HEK293 (cell line): Measurements from ENCODE around the gene KREMEN1.
A peak's percentile ranks its signal among the peaks of the same experiment; 100 is the strongest.

Experiments
- CTCF ChIA-PET: fragments of 350-600 bp; formaldehyde crosslinking; extraction: SDS; loops from one replicate; lab custom pipeline; 2021; ENCODE audit warnings: antibody characterized with exemption; lab: Yijun Ruan, JAX
- POLR2A ChIA-PET: fragments of 300-600 bp; formaldehyde crosslinking; extraction: SDS; loops from one replicate; lab custom pipeline; 2020; ENCODE audit warnings: antibody characterized with exemption, inconsistent platforms; lab: Yijun Ruan, JAX
- H3K27ac ChIP-seq: fragments of 200-500 bp; sonication (Bioruptor generic); 2 replicates; pipeline ENCODE4 v1.5.1; 2014; ENCODE audit warnings: low read depth, low read length, control low read depth, inconsistent platforms; ENCODE audit errors: extremely low read depth
- H3K36me3 ChIP-seq, 2 experiments: fragments of 200-500 bp in 1 of 2; sonication (Bioruptor generic) in 1 of 2; 1 replicate in 1 of 2; 2 replicates in 1 of 2; pipeline ENCODE4 v1.5.1; 2014 to 2017; ENCODE audit warnings: inconsistent platforms in 2 of 2, low read length in 2 of 2; ENCODE audit not compliant: control insufficient read depth in 2 of 2, insufficient read depth in 1 of 2
- H3K4me1 ChIP-seq: fragments of 200-500 bp; sonication (Bioruptor generic); 2 replicates; pipeline ENCODE4 v1.5.1; 2014; ENCODE audit warnings: mild to moderate bottlenecking, low read length, inconsistent platforms; ENCODE audit not compliant: control insufficient read depth, insufficient read depth
- H3K4me3 ChIP-seq: 2 replicates; pipeline ENCODE4 v1.5.1; 2011; ENCODE audit warnings: low read depth, mild to moderate bottlenecking, control low read depth, low read length, moderate library complexity
- H3K9me3 ChIP-seq: fragments of 200-500 bp; sonication (Bioruptor generic); 2 replicates; pipeline ENCODE4 v1.5.1; 2014; ENCODE audit warnings: low read depth, low read length, inconsistent platforms; ENCODE audit not compliant: control insufficient read depth, insufficient read depth
- BCL11A ChIP-seq: fragments of 450-650 bp; formaldehyde crosslinking; IDR thresholded peaks from 2 replicates; pipeline ENCODE4 v1.5.1; 2016; ENCODE audit warnings: low read depth, missing biosample characterization, missing genetic modification characterization
- BCL11B ChIP-seq: fragments of 450-650 bp; formaldehyde crosslinking; IDR thresholded peaks from 2 replicates; pipeline ENCODE4 v1.5.1; 2016; ENCODE audit warnings: low read depth, missing biosample characterization, missing genetic modification characterization
- EGR2 ChIP-seq: fragments of 450-650 bp; formaldehyde crosslinking; IDR thresholded peaks from 2 replicates; pipeline ENCODE4 v1.5.1; 2016; ENCODE audit warnings: low read depth, missing biosample characterization, missing genetic modification characterization
- GLIS1 ChIP-seq: fragments of 450-650 bp; formaldehyde crosslinking; IDR thresholded peaks from 2 replicates; pipeline ENCODE4 v1.5.1; 2016; ENCODE audit warnings: missing biosample characterization, missing genetic modification characterization
- GLIS2 ChIP-seq: fragments of 450-650 bp; formaldehyde crosslinking; IDR thresholded peaks from 2 replicates; pipeline ENCODE4 v1.5.1; 2016; ENCODE audit warnings: missing biosample characterization, missing genetic modification characterization
- IKZF3 ChIP-seq: fragments of 450-650 bp; IDR thresholded peaks from 2 replicates; pipeline ENCODE4 v1.5.0; 2018; ENCODE audit warnings: missing biosample characterization, mild to moderate bottlenecking, missing genetic modification characterization, moderate library complexity
- KLF10 ChIP-seq: fragments of 450-650 bp; IDR thresholded peaks from 2 replicates; pipeline ENCODE4 v1.5.1; 2018; ENCODE audit warnings: missing biosample characterization, mild to moderate bottlenecking, missing genetic modification characterization
- KLF9 ChIP-seq: fragments of 450-650 bp; formaldehyde crosslinking; IDR thresholded peaks from 2 replicates; pipeline ENCODE4 v1.5.1; 2016; ENCODE audit warnings: missing biosample characterization, missing genetic modification characterization, low read depth
- MYNN ChIP-seq: fragments of 450-650 bp; formaldehyde crosslinking; IDR thresholded peaks from 2 replicates; pipeline ENCODE4 v1.5.1; 2016; ENCODE audit warnings: missing biosample characterization, missing genetic modification characterization, borderline replicate concordance
- REPIN1 ChIP-seq: fragments of 450-650 bp; formaldehyde crosslinking; IDR thresholded peaks from 2 replicates; pipeline ENCODE4 v1.5.1; 2017; ENCODE audit warnings: missing biosample characterization, missing genetic modification characterization, low read depth
- TCF7L2 ChIP-seq: IDR thresholded peaks from 2 replicates; pipeline ENCODE4 v1.6.1; 2011; ENCODE audit warnings: low read depth, mild to moderate bottlenecking, inconsistent platforms, low read length, moderate library complexity, borderline replicate concordance
- ZFHX2 ChIP-seq: fragments of 450-650 bp; formaldehyde crosslinking; conservative IDR thresholded peaks from 2 replicates; pipeline ENCODE4 v1.5.1; 2016; ENCODE audit warnings: missing biosample characterization, missing genetic modification characterization
- ZNF121 ChIP-seq: fragments of 450-650 bp; formaldehyde crosslinking; IDR thresholded peaks from 2 replicates; pipeline ENCODE4 v1.5.1; 2016; ENCODE audit warnings: missing biosample characterization, missing genetic modification characterization
- ZNF175 ChIP-seq: fragments of 450-650 bp; formaldehyde crosslinking; IDR thresholded peaks from 2 replicates; pipeline ENCODE4 v1.5.1; 2016; ENCODE audit warnings: missing biosample characterization, missing genetic modification characterization
- ZNF2 ChIP-seq: fragments of 450-650 bp; formaldehyde crosslinking; IDR thresholded peaks from 2 replicates; pipeline ENCODE4 v1.5.1; 2016; ENCODE audit warnings: missing biosample characterization, missing genetic modification characterization
- ZNF223 ChIP-seq: fragments of 450-650 bp; formaldehyde crosslinking; IDR thresholded peaks from 2 replicates; pipeline ENCODE4 v1.5.1; 2016; ENCODE audit warnings: missing biosample characterization, missing genetic modification characterization
- ZNF248 ChIP-seq: fragments of 450-650 bp; formaldehyde crosslinking; IDR thresholded peaks from 2 replicates; pipeline ENCODE4 v1.5.1; 2017; ENCODE audit warnings: missing biosample characterization, missing genetic modification characterization
- ZNF48 ChIP-seq: fragments of 450-650 bp; formaldehyde crosslinking; IDR thresholded peaks from 2 replicates; pipeline ENCODE4 v1.5.1; 2016; ENCODE audit warnings: missing biosample characterization, missing genetic modification characterization
- ZNF521 ChIP-seq: fragments of 450-650 bp; formaldehyde crosslinking; IDR thresholded peaks from 2 replicates; pipeline ENCODE4 v1.5.1; 2017; ENCODE audit warnings: missing biosample characterization, mild to moderate bottlenecking, missing genetic modification characterization
- ZNF621 ChIP-seq: fragments of 450-650 bp; formaldehyde crosslinking; IDR thresholded peaks from 2 replicates; pipeline ENCODE4 v1.5.1; 2017; ENCODE audit warnings: missing biosample characterization, missing genetic modification characterization
- ZNF777 ChIP-seq: fragments of 450-650 bp; formaldehyde crosslinking; IDR thresholded peaks from 2 replicates; pipeline ENCODE4 v1.5.1; 2017; ENCODE audit warnings: missing biosample characterization, missing genetic modification characterization, borderline replicate concordance
- ZSCAN23 ChIP-seq: fragments of 450-650 bp; formaldehyde crosslinking; IDR thresholded peaks from 2 replicates; pipeline ENCODE4 v1.5.1; 2016; ENCODE audit warnings: missing biosample characterization, missing genetic modification characterization
- TF ChIP-seq, protein P1 (sequence below): fragments of 450-650 bp; formaldehyde crosslinking; IDR thresholded peaks from 2 replicates; pipeline ENCODE4 v1.5.1; 2016; ENCODE audit warnings: missing biosample characterization, missing genetic modification characterization, low read depth
- TF ChIP-seq, protein P2 (sequence below): fragments of 450-650 bp; formaldehyde crosslinking; IDR thresholded peaks from 2 replicates; pipeline ENCODE4 v1.5.1; 2016; ENCODE audit warnings: missing biosample characterization, missing genetic modification characterization

The KREMEN1 gene

GRCh38 chr22:29053048-29053702, 19.7 kb upstream of the KREMEN1 start:
- POLR2A ChIA-PET = no interaction called here
- CTCF ChIA-PET = interaction anchor here (0.6 to 1.3 kb wide), 5 partner anchors 11 to 197 kb away, joined by 3 to 8 read pairs (median 5); no protein-coding TSS in a partner anchor
- Histone ChIP-seq H3K27ac (no peak overlapping the region), H3K4me3 (no peak overlapping the region), H3K9me3 (no peaks in the 10 kb centered on the region), H3K4me1 (peaks cover 7% of the 10 kb centered on the region), H3K36me3 (peaks cover 0 to 30% of the 10 kb centered on the region in 2 experiments; a peak in 2 of 3 replicates)
- no peak for TF ChIP-seq MYNN (tag by site-specific recombination)
- no peak for TF ChIP-seq BCL11A
- no peak for TF ChIP-seq ZSCAN23 (tag by site-specific recombination)
- no peak for TF ChIP-seq ZFHX2 (tag by site-specific recombination)
- no peak for TF ChIP-seq ZNF521
- TF ChIP-seq, protein P1, sequence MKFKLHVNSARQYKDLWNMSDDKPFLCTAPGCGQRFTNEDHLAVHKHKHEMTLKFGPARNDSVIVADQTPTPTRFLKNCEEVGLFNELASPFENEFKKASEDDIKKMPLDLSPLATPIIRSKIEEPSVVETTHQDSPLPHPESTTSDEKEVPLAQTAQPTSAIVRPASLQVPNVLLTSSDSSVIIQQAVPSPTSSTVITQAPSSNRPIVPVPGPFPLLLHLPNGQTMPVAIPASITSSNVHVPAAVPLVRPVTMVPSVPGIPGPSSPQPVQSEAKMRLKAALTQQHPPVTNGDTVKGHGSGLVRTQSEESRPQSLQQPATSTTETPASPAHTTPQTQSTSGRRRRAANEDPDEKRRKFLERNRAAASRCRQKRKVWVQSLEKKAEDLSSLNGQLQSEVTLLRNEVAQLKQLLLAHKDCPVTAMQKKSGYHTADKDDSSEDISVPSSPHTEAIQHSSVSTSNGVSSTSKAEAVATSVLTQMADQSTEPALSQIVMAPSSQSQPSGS (tag by site-specific recombination) = no peak
- no peak for TF ChIP-seq REPIN1 (tag by site-specific recombination)

DNA sequence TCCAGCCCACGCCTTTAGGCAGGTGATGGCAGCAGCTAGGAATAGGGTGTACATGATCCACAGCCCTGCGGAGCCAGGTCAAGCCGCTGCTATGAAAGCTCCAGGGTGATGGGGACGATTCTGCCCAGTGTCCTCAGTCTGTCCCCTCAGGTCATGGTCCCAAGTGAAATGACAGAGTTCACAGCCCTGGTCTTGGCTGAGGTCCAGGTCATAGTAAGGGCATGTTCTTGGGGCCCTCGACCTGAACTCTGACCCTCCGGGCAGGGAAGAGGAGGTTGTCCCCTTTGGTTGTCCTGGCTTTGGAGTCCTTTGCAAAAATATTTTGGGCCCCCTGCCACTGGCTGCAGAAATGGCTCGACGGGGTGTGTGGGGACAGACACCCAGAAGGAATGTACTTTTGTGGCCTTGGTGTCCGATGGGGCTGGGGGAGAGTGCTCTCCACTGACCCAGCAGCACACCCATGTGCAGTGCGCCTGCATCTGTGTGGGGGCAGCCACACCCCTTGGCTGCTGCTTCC, 18.5 kb upstream of the KREMEN1 start:
- Histone ChIP-seq H3K4me3 (no peak overlapping the region), H3K36me3 (peaks cover 0 to 19% of the 10 kb centered on the region in 2 experiments; a peak in 2 of 3 replicates)
- ChIA-PET POLR2A (no interaction called here), CTCF (interaction anchor here (0.6 to 1.6 kb wide), 3 partner anchors 13 to 328 kb away, joined by 4 to 16 read pairs (median 4); no protein-coding TSS in a partner anchor)
- TF ChIP-seq KLF9 (tag by site-specific recombination) = no peak
- no peak for TF ChIP-seq ZNF48 (tag by site-specific recombination)
- TF ChIP-seq, all 188 proteins: peak for 0
- no peak overlapping the region for H3K27ac ChIP-seq
- no peaks in the 10 kb centered on the region for H3K9me3 ChIP-seq
- H3K4me1 ChIP-seq = peaks cover 7% of the 10 kb centered on the region

GRCh38 chr22:29055192-29055830, 17.5 kb upstream of the KREMEN1 start:
- H3K9me3 ChIP-seq = no peaks in the 10 kb centered on the region
- H3K36me3 ChIP-seq = peaks cover 0 to 9% of the 10 kb centered on the region in 2 experiments; a peak in 2 of 3 replicates
- H3K4me3 ChIP-seq = no peak overlapping the region
- no peak overlapping the region for H3K27ac ChIP-seq
- TF ChIP-seq, protein P2, sequence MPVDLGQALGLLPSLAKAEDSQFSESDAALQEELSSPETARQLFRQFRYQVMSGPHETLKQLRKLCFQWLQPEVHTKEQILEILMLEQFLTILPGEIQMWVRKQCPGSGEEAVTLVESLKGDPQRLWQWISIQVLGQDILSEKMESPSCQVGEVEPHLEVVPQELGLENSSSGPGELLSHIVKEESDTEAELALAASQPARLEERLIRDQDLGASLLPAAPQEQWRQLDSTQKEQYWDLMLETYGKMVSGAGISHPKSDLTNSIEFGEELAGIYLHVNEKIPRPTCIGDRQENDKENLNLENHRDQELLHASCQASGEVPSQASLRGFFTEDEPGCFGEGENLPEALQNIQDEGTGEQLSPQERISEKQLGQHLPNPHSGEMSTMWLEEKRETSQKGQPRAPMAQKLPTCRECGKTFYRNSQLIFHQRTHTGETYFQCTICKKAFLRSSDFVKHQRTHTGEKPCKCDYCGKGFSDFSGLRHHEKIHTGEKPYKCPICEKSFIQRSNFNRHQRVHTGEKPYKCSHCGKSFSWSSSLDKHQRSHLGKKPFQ (tag by site-specific recombination) = no peak
- TF ChIP-seq IKZF3 (tag by site-specific recombination) (no peak), ZNF248 (tag by site-specific recombination) (no peak), ZNF777 (no peak), KLF10 (tag by site-specific recombination) (no peak), ZNF621 (tag by site-specific recombination) (no peak), EGR2 (tag by site-specific recombination) (no peak), BCL11B (tag by site-specific recombination) (no peak), GLIS1 (tag by site-specific recombination) (peak; percentile 30; the same call in 1 of the 2 replicates), TCF7L2 (no peak), GLIS2 (tag by site-specific recombination) (0 out of 2 replicates have a peak, but pooled peaks have one; percentile 24), ZNF2 (tag by site-specific recombination) (no peak), ZNF223 (tag by site-specific recombination) (no peak), BCL11A (no peak), ZNF121 (tag by site-specific recombination) (no peak), ZNF175 (no peak)
- CTCF ChIA-PET = interaction anchor here (0.6 to 1.9 kb wide), 8 partner anchors 14 to 1003 kb away, joined by 3 to 16 read pairs (median 4); no protein-coding TSS in a partner anchor
- peaks cover 7% of the 10 kb centered on the region for H3K4me1 ChIP-seq
- POLR2A ChIA-PET = interaction anchor here (0.6 to 1.2 kb wide), 2 partner anchors 17 to 255 kb away, joined by 3 read pairs; partner anchors contain the start of gene XBP1
